Measurements from ENCODE around the gene ITGA2. TPM values are rescaled to one million over a fixed set of nuclear protein-coding genes. Genes with fewer than 3 reads are reported as not detected.
"Not testable (repeated sequence)": the region's sequence is repeated elsewhere in the genome, so short reads cannot be mapped to it uniquely, and the experiment has no call there.

ITGA2 gene
- total RNA-seq, 1 experiment from 2014 or later, result 1.5 TPM

GRCh38 chr5:53095931-53096525, 106.9 kb downstream of the ITGA2 start:
- peak; percentile 66 for DNase-seq (ENCODE audit: low read depth)

- DNase-seq (ENCODE audit: low read depth), result no peak
These were observed 110.4 kb downstream of the ITGA2 start for GRCh38 chr5:53099546-53099945.

GRCh38 chr5:53100606-53101005, 111.5 kb downstream of the ITGA2 start:
- DNase-seq (ENCODE audit: low read depth), result no peak

GRCh38 chr5:53105611-53106300, 116.6 kb downstream of the ITGA2 start:
- DNase-seq (ENCODE audit: low read depth), result no peak

GRCh38 chr5:53109056-53109442, 119.9 kb downstream of the ITGA2 start:
- DNase-seq (ENCODE audit: low read depth), result peak; percentile 19

- peak; percentile 83 for DNase-seq (ENCODE audit: low read depth)
These were observed 120.4 kb downstream of the ITGA2 start, which contains the start of gene MOCS2 for GRCh38 chr5:53109443-53110127. Gene MOCS2 (minus strand): TSS chr5:53109757. CDS start chr5:53107174, 2,583 bp downstream.

GRCh38 chr5:53110156-53110555, 121.0 kb downstream of the ITGA2 start:
- no peak for DNase-seq (ENCODE audit: low read depth)

GRCh38 chr5:53111139-53111538, 122.0 kb downstream of the ITGA2 start:
- no peak for DNase-seq (ENCODE audit: low read depth)

GRCh38 chr5:53112307-53112706, 123.2 kb downstream of the ITGA2 start:
- not testable (repeated sequence) for DNase-seq (ENCODE audit: low read depth)

- no peak for DNase-seq (ENCODE audit: low read depth)
These were observed 123.8 kb downstream of the ITGA2 start for GRCh38 chr5:53112909-53113308.

- DNase-seq (ENCODE audit: low read depth), result no peak
These were observed 124.8 kb downstream of the ITGA2 start for GRCh38 chr5:53113947-53114346.

- DNase-seq (ENCODE audit: low read depth), result no peak
These were observed 125.8 kb downstream of the ITGA2 start for GRCh38 chr5:53114988-53115387.

- DNase-seq (ENCODE audit: low read depth), result no peak
These were observed 127.4 kb downstream of the ITGA2 start for GRCh38 chr5:53116597-53116996.

GRCh38 chr5:53118879-53119278, 129.7 kb downstream of the ITGA2 start:
- no peak for DNase-seq (ENCODE audit: low read depth)

- no peak for DNase-seq (ENCODE audit: low read depth)
These were observed 131.0 kb downstream of the ITGA2 start for GRCh38 chr5:53120165-53120564.

GRCh38 chr5:53123702-53124101, 134.6 kb downstream of the ITGA2 start:
- peak; percentile 38 for DNase-seq (ENCODE audit: low read depth)

GRCh38 chr5:53126521-53126920, 137.4 kb downstream of the ITGA2 start:
- peak; percentile 75 for DNase-seq (ENCODE audit: low read depth)

- DNase-seq (ENCODE audit: low read depth), result no peak
These were observed 138.0 kb downstream of the ITGA2 start for GRCh38 chr5:53127107-53127506.

- no peak for DNase-seq (ENCODE audit: low read depth)
These were observed 139.3 kb downstream of the ITGA2 start for GRCh38 chr5:53128481-53128880.

- DNase-seq (ENCODE audit: low read depth), result no peak
These were observed 141.1 kb downstream of the ITGA2 start for GRCh38 chr5:53130266-53130665.

- no peak for DNase-seq (ENCODE audit: low read depth)
These were observed 143.9 kb downstream of the ITGA2 start for GRCh38 chr5:53133020-53133419.

All from LHCN-M2 (cell line).